Ishikawa (cell line): Measurements from ENCODE around the gene DHRS7B.

Experiments used
- CEBPB ChIP-seq: IDR thresholded peaks from 2 replicates; pipeline ENCODE4 v1.6.1; 2012
- CREB1 ChIP-seq: IDR thresholded peaks from 2 replicates; pipeline ENCODE4 v1.6.1; 2012; ENCODE audit warnings: low read depth
- EGR1 ChIP-seq: IDR thresholded peaks from 2 replicates; pipeline ENCODE4 v1.6.1; 2012
- EP300 ChIP-seq: IDR thresholded peaks from 2 replicates; pipeline ENCODE4 v1.6.1; 2012; ENCODE audit warnings: borderline replicate concordance
- FOXM1 ChIP-seq: IDR thresholded peaks from 2 replicates; pipeline ENCODE4 v1.6.1; 2012; ENCODE audit warnings: low read depth, borderline replicate concordance
- NFIC ChIP-seq: IDR thresholded peaks from 2 replicates; pipeline ENCODE4 v1.6.1; 2012
- RAD21 ChIP-seq: IDR thresholded peaks from 2 replicates; pipeline ENCODE4 v1.6.1; 2012; ENCODE audit warnings: low read depth
- TAF1 ChIP-seq: IDR thresholded peaks from 2 replicates; pipeline ENCODE4 v1.6.1; 2012; ENCODE audit warnings: low read depth, mild to moderate bottlenecking
- TCF12 ChIP-seq: IDR thresholded peaks from 2 replicates; pipeline ENCODE4 v1.6.1; 2012; ENCODE audit warnings: low read depth
- TEAD4 ChIP-seq: IDR thresholded peaks from 2 replicates; pipeline ENCODE4 v1.6.1; 2012
- YY1 ChIP-seq: IDR thresholded peaks from 2 replicates; pipeline ENCODE4 v1.6.1; 2012; ENCODE audit warnings: low read depth
- ZBTB7A ChIP-seq: IDR thresholded peaks from 2 replicates; pipeline ENCODE4 v1.6.1; 2012; ENCODE audit warnings: low read depth
- TF ChIP-seq, protein P1 (sequence below): IDR thresholded peaks from 2 replicates; pipeline ENCODE4 v1.6.1; 2012
- TF ChIP-seq, protein P2 (sequence below): IDR thresholded peaks from 2 replicates; pipeline ENCODE4 v1.6.1; 2012; ENCODE audit warnings: low read depth, mild to moderate bottlenecking
- TF ChIP-seq, protein P3 (sequence below): IDR thresholded peaks from 2 replicates; pipeline ENCODE4 v1.6.1; 2012

The DHRS7B gene

DNA sequence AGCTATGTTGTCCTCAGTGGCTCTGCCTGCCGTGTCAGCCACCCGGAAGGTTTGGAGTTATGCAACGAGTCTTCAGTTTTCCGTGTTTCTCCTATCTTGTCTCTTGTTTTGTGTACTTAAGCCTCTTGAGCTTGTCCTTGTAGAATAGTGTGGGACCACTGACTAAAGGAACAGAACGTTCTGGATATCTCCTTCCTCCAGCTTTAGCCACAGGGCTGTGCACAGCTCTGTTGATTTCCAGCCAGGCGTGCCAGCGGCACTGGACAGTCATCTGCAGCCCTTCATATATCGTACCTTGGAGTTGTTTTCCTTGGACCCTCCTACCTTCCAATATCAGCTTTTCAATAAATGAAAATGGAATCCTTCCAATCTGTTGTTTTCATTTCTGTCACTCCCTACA is 47.4 kb downstream of the DHRS7B start:
- TF ChIP-seq EP300 (no peak), TEAD4 (no peak), YY1 (no peak), EGR1 (no peak), CREB1 (no peak)
- TF ChIP-seq, protein P1, sequence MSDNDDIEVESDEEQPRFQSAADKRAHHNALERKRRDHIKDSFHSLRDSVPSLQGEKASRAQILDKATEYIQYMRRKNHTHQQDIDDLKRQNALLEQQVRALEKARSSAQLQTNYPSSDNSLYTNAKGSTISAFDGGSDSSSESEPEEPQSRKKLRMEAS: no peak

DNA sequence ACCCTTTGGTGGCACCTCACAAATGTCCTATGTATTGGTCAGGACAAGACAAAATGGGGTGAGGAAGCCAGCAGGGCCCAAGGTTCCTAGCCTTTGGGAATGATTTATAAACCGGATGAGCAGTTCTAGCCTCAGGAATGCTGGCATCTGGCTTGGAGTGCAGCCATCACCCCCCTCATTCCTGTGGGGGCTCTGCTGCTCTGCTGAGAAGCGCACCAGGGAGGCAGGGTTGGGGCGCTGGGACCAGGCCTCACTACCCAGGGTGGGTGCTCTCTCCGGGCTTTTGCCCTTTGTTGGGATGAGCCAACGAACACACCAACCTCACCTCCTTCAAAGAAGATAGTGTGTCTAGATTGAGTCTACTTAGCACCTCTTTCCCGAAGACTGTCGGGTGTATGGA is 47.9 kb downstream of the DHRS7B start:
- TF ChIP-seq, protein P2, sequence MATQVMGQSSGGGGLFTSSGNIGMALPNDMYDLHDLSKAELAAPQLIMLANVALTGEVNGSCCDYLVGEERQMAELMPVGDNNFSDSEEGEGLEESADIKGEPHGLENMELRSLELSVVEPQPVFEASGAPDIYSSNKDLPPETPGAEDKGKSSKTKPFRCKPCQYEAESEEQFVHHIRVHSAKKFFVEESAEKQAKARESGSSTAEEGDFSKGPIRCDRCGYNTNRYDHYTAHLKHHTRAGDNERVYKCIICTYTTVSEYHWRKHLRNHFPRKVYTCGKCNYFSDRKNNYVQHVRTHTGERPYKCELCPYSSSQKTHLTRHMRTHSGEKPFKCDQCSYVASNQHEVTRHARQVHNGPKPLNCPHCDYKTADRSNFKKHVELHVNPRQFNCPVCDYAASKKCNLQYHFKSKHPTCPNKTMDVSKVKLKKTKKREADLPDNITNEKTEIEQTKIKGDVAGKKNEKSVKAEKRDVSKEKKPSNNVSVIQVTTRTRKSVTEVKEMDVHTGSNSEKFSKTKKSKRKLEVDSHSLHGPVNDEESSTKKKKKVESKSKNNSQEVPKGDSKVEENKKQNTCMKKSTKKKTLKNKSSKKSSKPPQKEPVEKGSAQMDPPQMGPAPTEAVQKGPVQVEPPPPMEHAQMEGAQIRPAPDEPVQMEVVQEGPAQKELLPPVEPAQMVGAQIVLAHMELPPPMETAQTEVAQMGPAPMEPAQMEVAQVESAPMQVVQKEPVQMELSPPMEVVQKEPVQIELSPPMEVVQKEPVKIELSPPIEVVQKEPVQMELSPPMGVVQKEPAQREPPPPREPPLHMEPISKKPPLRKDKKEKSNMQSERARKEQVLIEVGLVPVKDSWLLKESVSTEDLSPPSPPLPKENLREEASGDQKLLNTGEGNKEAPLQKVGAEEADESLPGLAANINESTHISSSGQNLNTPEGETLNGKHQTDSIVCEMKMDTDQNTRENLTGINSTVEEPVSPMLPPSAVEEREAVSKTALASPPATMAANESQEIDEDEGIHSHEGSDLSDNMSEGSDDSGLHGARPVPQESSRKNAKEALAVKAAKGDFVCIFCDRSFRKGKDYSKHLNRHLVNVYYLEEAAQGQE: no peak
- TF ChIP-seq CEBPB (no peak), TEAD4 (no peak), FOXM1 (no peak)
- TF ChIP-seq, protein P1: no peak

DNA sequence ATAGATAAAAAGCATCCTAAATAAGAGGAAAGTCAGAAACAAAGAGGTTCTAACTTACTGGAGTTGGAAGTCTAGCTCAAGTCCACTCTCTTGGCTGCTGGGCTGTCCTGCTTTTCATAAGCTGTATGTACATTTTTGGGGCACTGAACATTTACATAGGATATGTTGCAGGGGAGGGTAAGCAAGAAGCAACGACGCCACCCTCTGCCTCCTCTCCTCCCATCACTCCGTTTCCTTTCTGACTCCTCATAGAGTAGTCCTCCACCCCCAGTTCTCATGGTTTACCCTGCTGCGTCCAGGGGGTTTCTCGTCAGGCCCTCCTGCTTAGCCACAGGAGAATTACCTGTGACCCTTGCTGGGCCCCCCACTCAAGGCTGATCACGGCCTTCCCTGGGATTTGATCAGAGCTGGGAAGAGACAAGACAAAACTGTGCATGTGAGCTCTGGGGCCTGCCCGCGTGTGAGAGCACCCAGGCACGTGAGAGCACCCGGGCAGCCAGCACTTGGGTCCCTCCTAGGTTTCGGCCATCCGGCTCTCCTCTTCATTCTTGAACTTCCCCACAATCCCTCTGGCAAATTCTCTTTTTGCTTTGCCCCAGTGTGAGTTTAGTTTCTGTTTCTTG is 50.1 kb downstream of the DHRS7B start:
- no peak for TF ChIP-seq TEAD4
- TF ChIP-seq, protein P1: no peak
- TF ChIP-seq, protein P3, sequence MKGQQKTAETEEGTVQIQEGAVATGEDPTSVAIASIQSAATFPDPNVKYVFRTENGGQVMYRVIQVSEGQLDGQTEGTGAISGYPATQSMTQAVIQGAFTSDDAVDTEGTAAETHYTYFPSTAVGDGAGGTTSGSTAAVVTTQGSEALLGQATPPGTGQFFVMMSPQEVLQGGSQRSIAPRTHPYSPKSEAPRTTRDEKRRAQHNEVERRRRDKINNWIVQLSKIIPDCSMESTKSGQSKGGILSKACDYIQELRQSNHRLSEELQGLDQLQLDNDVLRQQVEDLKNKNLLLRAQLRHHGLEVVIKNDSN: no peak
- TF ChIP-seq, protein P2: no peak
- no peak for TF ChIP-seq CEBPB
- TF ChIP-seq EGR1: no peak
- TF ChIP-seq TAF1: no peak
- TF ChIP-seq RAD21: no peak
- no peak for TF ChIP-seq ZBTB7A
- TF ChIP-seq NFIC: no peak
- no peak for TF ChIP-seq EP300
- no peak for TF ChIP-seq TCF12

DNA sequence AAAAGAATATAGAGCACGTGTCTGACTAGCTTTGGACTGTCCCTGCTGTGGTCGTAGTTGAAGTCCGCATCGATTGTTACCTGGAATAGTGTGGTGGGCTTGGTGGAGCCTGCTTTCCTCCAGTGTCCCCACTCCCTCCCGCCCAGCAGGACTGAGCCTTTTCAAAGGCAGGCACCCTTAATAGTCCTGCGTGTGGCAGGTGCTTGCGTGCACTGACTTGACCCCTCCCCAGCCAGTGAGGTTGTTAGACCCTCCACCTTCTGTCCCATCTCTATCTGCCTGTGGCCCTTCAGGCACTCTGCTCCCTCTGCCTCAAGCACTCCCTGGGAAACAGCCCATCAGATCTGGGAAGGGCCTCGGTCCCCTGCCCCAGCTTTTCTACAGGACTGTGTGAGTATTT is 50.6 kb downstream of the DHRS7B start:
- TF ChIP-seq EP300 (no peak), RAD21 (no peak), CEBPB (no peak), FOXM1 (no peak), YY1 (no peak), TEAD4 (no peak), TAF1 (no peak), EGR1 (no peak), CREB1 (no peak), ZBTB7A (no peak)
- TF ChIP-seq, protein P3: no peak
- TF ChIP-seq, protein P2: no peak

DNA sequence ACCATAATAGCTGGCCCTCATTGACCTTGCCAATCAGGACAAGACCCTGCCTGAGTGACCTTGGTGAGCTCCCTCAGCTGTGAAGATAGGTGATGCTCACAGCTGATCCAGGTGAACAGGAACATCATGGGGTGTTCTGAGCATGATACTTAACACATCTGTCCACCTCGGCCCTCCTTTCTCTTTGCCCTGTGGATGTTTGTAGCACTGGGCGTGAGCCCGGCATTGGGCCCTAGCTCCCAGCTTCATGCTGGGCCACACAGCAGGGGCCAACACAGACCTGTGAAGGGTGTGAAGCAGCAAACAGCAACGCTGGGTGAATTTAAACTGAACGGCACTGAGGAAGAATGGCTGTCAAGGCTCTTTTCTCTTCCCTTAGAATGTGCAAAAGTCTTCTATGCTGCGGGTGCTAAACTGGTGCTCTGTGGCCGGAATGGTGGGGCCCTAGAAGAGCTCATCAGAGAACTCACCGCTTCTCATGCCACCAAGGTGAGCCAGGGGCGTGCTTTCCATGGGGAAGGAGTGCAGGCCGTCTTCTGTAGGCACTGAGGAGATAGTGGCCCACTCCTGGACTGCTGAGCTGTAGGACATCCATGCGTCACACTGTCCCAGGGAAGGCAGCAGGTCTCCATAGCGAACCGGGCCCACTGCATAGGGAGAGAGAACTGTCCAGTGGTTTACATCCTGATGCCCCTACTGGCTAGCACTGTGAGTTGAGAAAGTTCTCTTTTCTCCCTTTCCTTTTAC is 51.3 kb downstream of the DHRS7B start:
- TF ChIP-seq CEBPB (no peak), ZBTB7A (no peak), CREB1 (no peak), EGR1 (no peak), YY1 (no peak), RAD21 (no peak), TEAD4 (no peak), NFIC (no peak), FOXM1 (no peak), EP300 (no peak), TCF12 (no peak), TAF1 (no peak)
- TF ChIP-seq, protein P3: no peak
- TF ChIP-seq, protein P1: no peak
- TF ChIP-seq, protein P2: no peak
